Cerebellar nuclear complex (tissue), 1 donor: ENCODE measurements around the gene SPRTN.

Experiments used
- DNase-seq, 2 experiments: peaks; one replicate each; lab custom pipeline; 2025; lab: John Stamatoyannopoulos, UW

The SPRTN gene

GRCh38 chr1:231338270-231339128, at the start of gene SPRTN:
Gene SPRTN, plus strand, starts transcription at chr1:231338293. Its CDS starts 91 bp downstream, at chr1:231338384.
- DNase-seq = no peak

GRCh38 chr1:231295938-231296337, 42.2 kb upstream of the SPRTN start:
- DNase-seq = no peak

GRCh38 chr1:231301990-231302389, 36.1 kb upstream of the SPRTN start:
- DNase-seq = no peak

GRCh38 chr1:231310391-231310934, 27.6 kb upstream of the SPRTN start:
- DNase-seq = no peak

- no peak for DNase-seq
Measured at GRCh38 chr1:231311720-231312431, 26.2 kb upstream of the SPRTN start.

GRCh38 chr1:231312432-231312788, 25.7 kb upstream of the SPRTN start:
- no peak for DNase-seq

GRCh38 chr1:231313661-231314060, 24.4 kb upstream of the SPRTN start:
- no peak for DNase-seq

- DNase-seq = no peak
Measured at GRCh38 chr1:231315887-231316286, 22.2 kb upstream of the SPRTN start.

- no peak for DNase-seq
Measured at GRCh38 chr1:231317306-231318014, 20.6 kb upstream of the SPRTN start.

GRCh38 chr1:231318015-231318355, 20.1 kb upstream of the SPRTN start:
- no peak for DNase-seq

GRCh38 chr1:231318568-231318967, 19.5 kb upstream of the SPRTN start:
- DNase-seq = no peak

- DNase-seq = no peak
Measured at GRCh38 chr1:231319080-231319479, 19.0 kb upstream of the SPRTN start.

GRCh38 chr1:231322880-231323530, 15.1 kb upstream of the SPRTN start:
- DNase-seq = no peak

- DNase-seq = no peak
Measured at GRCh38 chr1:231324660-231325059, 13.4 kb upstream of the SPRTN start.

GRCh38 chr1:231326248-231326647, 11.8 kb upstream of the SPRTN start:
- no peak for DNase-seq

GRCh38 chr1:231327617-231328016, 10.5 kb upstream of the SPRTN start:
- no peak for DNase-seq

- no peak for DNase-seq
Measured at GRCh38 chr1:231329483-231329882, 8.6 kb upstream of the SPRTN start.

GRCh38 chr1:231332761-231333160, 5.3 kb upstream of the SPRTN start:
- DNase-seq = no peak

- DNase-seq = no peak
Measured at GRCh38 chr1:231334079-231334666, 3.9 kb upstream of the SPRTN start.

GRCh38 chr1:231334952-231335351, 3.1 kb upstream of the SPRTN start:
- DNase-seq = no peak
